GM23338 (cell line): Measurements from ENCODE around the gene RCOR1. TPM values are rescaled to one million over a fixed set of nuclear protein-coding genes. Genes with fewer than 3 reads are reported as not detected.

Experiments
- CREB1 ChIP-seq: fragments of 250-450 bp; sonication (Bioruptor Pico); IDR thresholded peaks from 2 replicates; pipeline ENCODE4 v1.5.0; 2020; ENCODE audit warnings: low read depth, mild to moderate bottlenecking, moderate library complexity
- REST ChIP-seq: IDR thresholded peaks from one replicate; pipeline ENCODE4 v1.6.1; 2018; ENCODE audit warnings: antibody characterized with exemption; ENCODE audit not compliant: unreplicated experiment
- ZNF462 ChIP-seq: fragments of 250-450 bp; sonication (Bioruptor Pico); IDR thresholded peaks from 2 replicates; pipeline ENCODE4 v1.5.0; 2020; ENCODE audit warnings: mild to moderate bottlenecking, moderate library complexity
- polyA plus RNA-seq: library from polyadenylated mRNA; unstranded; fragments of >200 nt; fragmentation: Nextera tagmentation; extraction: Ambion mirVana; gene quantifications from 2 replicates; pipeline ENCODE4 v1.2.1, GENCODE V29; 2016
- total RNA-seq: library from RNA; depleted of rRNA; stranded (reverse); fragments of >200 nt; shearing (Covaris generic); gene quantifications from 2 replicates; pipeline ENCODE4 v1.2.3, GENCODE V29; 2014

Gene RCOR1
- total and polyA plus RNA-seq, 2 experiments from 2014 or later: 7.6 to 26.1 TPM

- TF ChIP-seq ZNF462 (no peak), CREB1 (CRISPR knock-in tag) (no peak), REST (no peak)
Observed at GRCh38 chr14:102731101-102731870, 138.8 kb downstream of the RCOR1 start (continued).
